MCF 10A (cell line): Measurements from ENCODE around the gene SEC14L2. TPM values are rescaled to one million over a fixed set of nuclear protein-coding genes. Genes with fewer than 3 reads are reported as not detected.

Experiments
- BruUV-seq: library from RNA; stranded (reverse); fragments of 400-500 nt; replicated peaks from 2 replicates; lab custom pipeline; 2021; lab: Mats Ljungman, UMichigan
- CTCF ChIA-PET: fragments of 300-600 bp; sonication (Branson Sonifier 250); formaldehyde crosslinking; extraction: SDS; loops from one replicate; lab custom pipeline; 2021; ENCODE audit warnings: antibody characterized with exemption, inconsistent platforms; lab: Yijun Ruan, JAX
- POLR2A ChIA-PET: fragments of 300-600, 350-650 bp; sonication (Branson Sonifier 250); formaldehyde crosslinking; extraction: SDS; loops from one replicate; lab custom pipeline; 2020; ENCODE audit warnings: antibody characterized with exemption, inconsistent platforms; lab: Yijun Ruan, JAX
- DNase-seq: peaks from one replicate; pipeline ENCODE4 v3.0.0-alpha.2; 2018; ENCODE audit not compliant: unreplicated experiment
- H3K27ac Mint-ChIP-seq: one replicate; pipeline ENCODE4 v1.8.0; 2022; ENCODE audit warnings: mild to moderate bottlenecking, low read depth, mixed read lengths; ENCODE audit not compliant: unreplicated experiment
- H3K27me3 Mint-ChIP-seq: one replicate; pipeline ENCODE4 v1.8.0; 2022; ENCODE audit warnings: mixed read lengths; ENCODE audit not compliant: insufficient read depth, unreplicated experiment
- H3K36me3 Mint-ChIP-seq: one replicate; pipeline ENCODE4 v1.8.0; 2022; ENCODE audit warnings: mild to moderate bottlenecking, moderate library complexity, mixed read lengths; ENCODE audit not compliant: insufficient read depth, unreplicated experiment
- H3K4me1 Mint-ChIP-seq: one replicate; pipeline ENCODE4 v1.8.0; 2022; ENCODE audit warnings: mixed read lengths; ENCODE audit not compliant: insufficient read depth, unreplicated experiment
- H3K4me3 Mint-ChIP-seq: one replicate; pipeline ENCODE4 v1.8.0; 2022; ENCODE audit warnings: mild to moderate bottlenecking, moderate library complexity, mixed read lengths; ENCODE audit not compliant: unreplicated experiment
- H3K9me3 Mint-ChIP-seq: one replicate; pipeline ENCODE4 v1.8.0; 2022; ENCODE audit warnings: mixed read lengths; ENCODE audit not compliant: unreplicated experiment
- CTCF ChIP-seq: fragments of 200-600 bp; IDR thresholded peaks from one replicate; pipeline ENCODE4 v1.8.0; 2022; ENCODE audit warnings: antibody characterized with exemption, mild to moderate bottlenecking; ENCODE audit not compliant: unreplicated experiment
- intact Hi-C: fragments of 100-400 bp; cut with micrococcal nuclease; formaldehyde crosslinking; loops from 2 replicates; pipeline ENCODE4 v1.14.1; 2022
- total RNA-seq: library from RNA; stranded (reverse); gene quantifications from 2 replicates; pipeline ENCODE4 v1.2.3, GENCODE V29; 2022

Gene SEC14L2
- total RNA-seq, 1 experiment from 2014 or later = 29.1 TPM

- ChIA-PET POLR2A (no interaction called here), CTCF (interaction anchor here (0.5 to 0.6 kb wide), 2 partner anchors 46 to 918 kb away, joined by 3 read pairs; no protein-coding TSS in a partner anchor)
- Mint-ChIP-seq H3K36me3 (no peaks in the 10 kb centered on the region), H3K27me3 (no peaks in the 10 kb centered on the region), H3K9me3 (no peaks in the 10 kb centered on the region), H3K4me1 (peaks cover 5% of the 10 kb centered on the region), H3K27ac (no peak overlapping the region), H3K4me3 (no peak overlapping the region)
- intact Hi-C loops = no loop called here
- DNase-seq = no peak
- no peak for TF ChIP-seq CTCF
- BruUV-seq = no TSS peak
Measured at GRCh38 chr22:30362651-30363281, 34.1 kb upstream of the SEC14L2 start.

- DNase-seq = no peak
- intact Hi-C loops = no loop called here
- Mint-ChIP-seq H3K4me3 (no peak overlapping the region), H3K36me3 (no peaks in the 10 kb centered on the region), H3K9me3 (no peaks in the 10 kb centered on the region), H3K27ac (no peak overlapping the region), H3K27me3 (no peaks in the 10 kb centered on the region), H3K4me1 (no peaks in the 10 kb centered on the region)
- ChIA-PET POLR2A (interaction anchor here (2.9 kb wide), 1 partner anchor 10 kb away, joined by 10 read pairs; the partner anchor contains the start of genes CCDC157 and SF3A1), CTCF (interaction anchor here (0.9 to 1.1 kb wide), 3 partner anchors 78 to 258 kb away, joined by 3 to 4 read pairs (median 3); no protein-coding TSS in a partner anchor)
- TF ChIP-seq CTCF = no peak
- no TSS peak for BruUV-seq
Measured at GRCh38 chr22:30365891-30366290, 30.9 kb upstream of the SEC14L2 start.

- Mint-ChIP-seq H3K36me3 (peaks cover 6% of the 10 kb centered on the region), H3K27ac (no peak overlapping the region), H3K27me3 (no peaks in the 10 kb centered on the region), H3K9me3 (no peaks in the 10 kb centered on the region), H3K4me3 (no peak overlapping the region), H3K4me1 (no peaks in the 10 kb centered on the region)
- CTCF ChIA-PET = interaction anchor here (0.6 to 1.4 kb wide), 3 partner anchors 20 to 249 kb away, joined by 3 to 5 read pairs (median 3); no protein-coding TSS in a partner anchor
- BruUV-seq = no TSS peak
- intact Hi-C loops = no loop called here
- no peak for TF ChIP-seq CTCF
- DNase-seq = no peak
- POLR2A ChIA-PET = interaction anchor here (0.8 to 1.6 kb wide), 4 partner anchors 21 to 163 kb away, joined by 3 to 4 read pairs (median 4); partner anchors contain the start of gene CASTOR1
Measured at GRCh38 chr22:30368420-30368819, 28.4 kb upstream of the SEC14L2 start.

- H3K9me3 Mint-ChIP-seq = no peaks in the 10 kb centered on the region
- H3K27ac Mint-ChIP-seq = no peak overlapping the region
- no peaks in the 10 kb centered on the region for H3K27me3 Mint-ChIP-seq
- no peak for DNase-seq
- no peak for TF ChIP-seq CTCF
- CTCF ChIA-PET = no interaction called here
- BruUV-seq = no TSS peak
- no peak overlapping the region for H3K4me3 Mint-ChIP-seq
- no peaks in the 10 kb centered on the region for H3K4me1 Mint-ChIP-seq
- H3K36me3 Mint-ChIP-seq = peaks cover 11% of the 10 kb centered on the region
- intact Hi-C loops = no loop called here
- POLR2A ChIA-PET = interaction anchor here (0.6 kb wide), 1 partner anchor 633 kb away, joined by 3 read pairs; no protein-coding TSS in a partner anchor
Measured at GRCh38 chr22:30370641-30371230, 26.1 kb upstream of the SEC14L2 start.
